ENCODE measurements around the gene THY1. TPM values are rescaled to one million over a fixed set of nuclear protein-coding genes. Genes with fewer than 3 reads are reported as not detected.

The THY1 gene
- total and polyA plus RNA-seq, 9 of the 15 experiments (the other 6 are each of a cell fraction or from before 2014, with no cell fraction given), result 0.07 to 0.40 (median 0.16) TPM; not detected in 5

DNA sequence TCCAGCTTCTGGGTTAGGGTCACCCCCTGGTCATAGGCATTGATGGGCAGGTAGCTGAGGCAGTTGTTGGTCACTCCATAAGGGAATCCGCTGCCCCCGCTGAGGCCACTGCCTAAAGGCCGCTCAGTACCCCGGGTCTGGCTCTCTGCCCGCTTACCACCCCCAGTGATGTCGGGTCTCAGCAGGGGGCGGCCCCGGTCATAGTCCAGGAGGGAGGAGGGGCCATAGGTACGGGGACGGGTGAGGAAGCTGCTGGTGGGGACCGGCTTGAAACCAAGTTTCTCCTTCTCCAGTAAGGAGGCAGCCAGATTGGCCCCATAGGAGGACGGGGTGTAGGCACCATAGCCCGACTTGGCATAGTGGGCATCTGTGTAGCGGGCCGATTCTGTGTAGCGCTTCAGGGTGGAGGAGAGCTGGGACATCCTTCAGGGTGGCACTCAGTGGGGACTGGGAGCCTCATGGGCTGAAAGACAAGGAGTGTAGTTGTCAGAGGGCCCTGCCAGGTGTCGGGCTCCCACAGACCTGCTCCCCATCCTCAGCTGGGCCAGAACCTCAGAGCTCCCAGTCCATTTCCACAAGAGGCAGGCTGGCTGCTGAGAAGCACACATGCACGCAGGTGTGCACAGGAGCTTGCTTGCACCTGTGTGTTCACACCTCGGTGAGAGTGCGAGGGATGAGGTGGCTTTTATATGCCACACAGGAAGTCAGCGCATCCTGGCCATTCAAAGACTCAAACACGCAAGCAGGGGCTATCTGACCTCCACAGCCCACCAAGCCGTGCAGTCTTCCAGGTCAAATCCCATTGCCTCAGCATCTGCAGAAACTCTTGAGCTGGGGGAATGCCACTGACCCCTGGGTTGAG, 49.7 kb downstream of the THY1 start:
- Histone ChIP-seq H3K4me1 (replicated peaks in 1 of 2; ENCODE audit: control insufficient read depth in 2 of 2, insufficient read depth in 2 of 2, low read length in 2 of 2) (peaks cover 65 to 77% of the 10 kb centered on the region in 2 experiments), H3K9me1 (ENCODE audit: control insufficient read depth, insufficient read depth, low read length) (no peaks in the 10 kb centered on the region), H3K9me3 (replicated peaks; ENCODE audit: control insufficient read depth, insufficient read depth, low read depth, low read length) (no peaks in the 10 kb centered on the region), H3K27me3 (ENCODE audit: control insufficient read depth in 2 of 2, insufficient read depth in 2 of 2, low read length in 2 of 2) (no peaks in the 10 kb centered on the region), H2AFZ (ENCODE audit: low read depth, low read length) (no peak overlapping the region), H3K36me3 (ENCODE audit: control insufficient read depth, insufficient read depth, low read length) (peaks cover 27% of the 10 kb centered on the region; the same call in 1 of the 3 replicates), H3K4me2 (ENCODE audit: insufficient read depth, low read length) (no peak overlapping the region), H3K4me3 (no peak overlapping the region), H3K79me2 (ENCODE audit: control insufficient read depth, insufficient read depth, low read length) (peaks cover 12% of the 10 kb centered on the region; the same call in 1 of the 3 replicates), H3K27ac (ENCODE audit: extremely low read depth, low read depth, low read length) (no peak overlapping the region), H3K9ac (ENCODE audit: insufficient read depth in 1 of 2, low read depth in 2 of 2, low read length in 2 of 2) (peak overlapping the region in 1 of 2 experiments; percentile 49; a peak in 2 of 4 replicates), H4K20me1 (replicated peaks; ENCODE audit: control insufficient read depth, insufficient read depth, low read length) (peaks cover 5% of the 10 kb centered on the region; the same call in 1 of the 2 replicates)
- DNase-seq (ENCODE audit: extremely low read depth in 1 of 4, low spot score in 3 of 4) (no peak), ATAC-seq (no peak), FAIRE-seq (no peak)
- intact Hi-C loops (cut with micrococcal nuclease), result loop anchor here (5.0 kb wide), 1 partner anchor 36 kb away; no protein-coding TSS in a partner anchor
- POLR2A ChIA-PET, result interaction anchor here (0.5 to 3.7 kb wide), 7 partner anchors 8 to 1859 kb away, joined by 3 to 24 read pairs (median 3); no protein-coding TSS in a partner anchor
- CTCF ChIA-PET (ENCODE audit: low intra/inter-chr PET ratio), result interaction anchor here (0.5 to 5.9 kb wide), 2 partner anchors 17 to 102 kb away, joined by 3 to 41 read pairs; no protein-coding TSS in a partner anchor
- WGBS (ENCODE audit: insufficient coverage, low coverage, missing lambda C conversion rate), result 78% methylated on average over 19 of the region's 23 CpGs
- in situ Hi-C loops (cut with MboI), result no loop called here
- BruUV-seq (replicated peaks), result no TSS peak
- no peak for TF ChIP-seq BRD4 (IDR thresholded peaks at IDR 0.05)
- TF ChIP-seq, protein P1, sequence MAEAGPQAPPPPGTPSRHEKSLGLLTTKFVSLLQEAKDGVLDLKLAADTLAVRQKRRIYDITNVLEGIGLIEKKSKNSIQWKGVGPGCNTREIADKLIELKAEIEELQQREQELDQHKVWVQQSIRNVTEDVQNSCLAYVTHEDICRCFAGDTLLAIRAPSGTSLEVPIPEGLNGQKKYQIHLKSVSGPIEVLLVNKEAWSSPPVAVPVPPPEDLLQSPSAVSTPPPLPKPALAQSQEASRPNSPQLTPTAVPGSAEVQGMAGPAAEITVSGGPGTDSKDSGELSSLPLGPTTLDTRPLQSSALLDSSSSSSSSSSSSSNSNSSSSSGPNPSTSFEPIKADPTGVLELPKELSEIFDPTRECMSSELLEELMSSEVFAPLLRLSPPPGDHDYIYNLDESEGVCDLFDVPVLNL (CRISPR knock-in tag; IDR thresholded peaks at IDR 0.05; ENCODE audit: low read depth), result 0 out of 2 replicates have a peak, but pooled peaks have one; percentile 7
